SHP77 treated with DMSO at 0.1 percent for 48 hours (cell line): ENCODE data around the gene ALPK1.
"Not testable (repeated sequence)": the region's sequence is repeated elsewhere in the genome, so short reads cannot be mapped to it uniquely, and the experiment has no call there.

Source experiments
- DNase-seq: peaks from one replicate; lab custom pipeline; 2025; lab: John Stamatoyannopoulos, UW

ALPK1 gene

GRCh38 chr4:112453321-112453720 lies 156.2 kb downstream of the ALPK1 start:
- no peak for DNase-seq

GRCh38 chr4:112472318-112472717 lies 175.1 kb downstream of the ALPK1 start:
- no peak for DNase-seq

GRCh38 chr4:112473985-112474384 lies 176.8 kb downstream of the ALPK1 start:
- DNase-seq, result no peak

DNA sequence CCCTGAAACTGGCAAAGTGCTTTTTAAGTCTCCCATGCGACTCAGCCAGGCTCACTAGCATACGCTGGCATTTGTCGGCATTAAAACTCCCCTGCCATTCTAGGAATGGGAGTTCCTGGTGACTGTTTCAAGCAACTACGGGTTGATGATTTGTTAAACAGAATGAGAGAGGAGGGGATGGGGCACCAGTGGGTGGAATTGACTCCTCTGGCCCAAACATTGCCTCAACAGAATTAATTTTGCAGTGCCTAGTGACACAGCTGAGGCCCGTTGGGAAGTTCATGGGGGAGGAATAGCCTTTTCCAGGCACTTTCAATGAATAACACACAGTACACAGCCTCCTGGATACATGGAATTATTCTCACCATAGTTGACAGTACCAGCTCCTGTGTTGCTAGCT lies 188.8 kb downstream of the ALPK1 start:
- no peak for DNase-seq

DNA sequence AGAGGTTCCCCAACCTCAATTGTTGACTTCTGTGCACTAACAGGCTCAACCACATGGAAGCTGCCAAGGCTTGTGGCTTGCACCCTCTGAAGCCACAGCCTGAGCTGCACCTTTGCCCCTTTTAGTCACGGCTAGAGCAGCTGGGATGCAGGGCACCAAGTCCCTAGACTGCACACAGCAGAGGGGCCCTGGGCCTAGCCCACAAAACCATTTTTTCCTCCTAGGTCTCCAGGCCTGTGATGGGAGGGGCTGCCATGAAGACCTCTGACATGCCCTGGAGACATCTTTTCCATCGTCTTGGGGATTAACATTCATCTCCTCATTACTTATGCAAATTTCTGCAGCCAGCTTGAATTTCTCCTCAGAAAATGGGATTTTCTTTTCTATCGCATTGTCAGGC lies 193.6 kb downstream of the ALPK1 start:
- not testable (repeated sequence) for DNase-seq
